ENCODE measurements around the gene GNAT1. TPM values are rescaled to one million over a fixed set of nuclear protein-coding genes. Genes with fewer than 3 reads are reported as not detected.

GNAT1 gene
- total and polyA plus RNA-seq, 2 of the 13 experiments (the other 11 are each of a cell fraction or from before 2014, with no cell fraction given) = 0.15 TPM; not detected in 1

DNA sequence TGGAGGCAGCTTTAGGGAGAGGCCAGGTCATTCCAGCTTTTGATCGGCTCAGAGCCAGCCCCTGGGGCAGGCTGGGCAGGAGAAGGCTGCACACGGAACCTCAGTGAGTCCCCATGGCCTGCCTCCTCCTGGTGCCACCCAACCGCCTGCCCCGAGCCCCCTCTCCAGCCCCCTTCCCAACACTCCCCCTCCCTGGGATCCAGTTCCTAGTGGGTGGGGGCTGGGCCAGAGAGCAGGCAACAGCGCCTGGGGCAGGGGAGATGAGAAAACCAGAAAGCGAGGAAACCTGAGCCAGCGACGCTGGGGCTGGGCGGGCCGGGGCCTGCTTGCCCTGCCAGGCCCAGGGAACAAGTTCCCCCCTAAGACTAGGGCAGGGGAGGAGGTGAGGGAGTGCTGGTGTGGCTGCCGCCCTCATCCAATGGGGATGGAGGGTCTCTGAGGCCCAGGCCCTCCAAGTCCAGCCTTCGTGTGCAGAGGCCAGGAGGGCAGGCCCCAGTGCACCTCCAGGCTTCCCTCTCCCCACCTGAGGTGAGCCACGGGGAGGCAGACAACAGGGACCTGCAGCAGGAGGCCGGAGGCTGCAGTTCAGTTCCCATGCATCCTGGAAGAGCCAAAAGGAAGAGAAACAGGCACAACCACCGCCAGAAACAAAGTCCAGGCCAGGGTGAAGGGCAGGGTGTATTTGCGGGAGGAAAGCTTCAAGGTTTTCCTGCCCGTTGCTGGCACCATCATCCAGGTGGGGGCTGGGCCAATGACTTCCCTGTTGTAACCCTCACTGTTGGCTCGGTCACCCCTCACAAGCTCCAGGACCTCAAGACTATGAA lies 40.3 kb upstream of the GNAT1 start (continued):
- TF ChIP-seq ZNF639 (CRISPR knock-in tag; conservative IDR thresholded peaks at IDR 0.05) (no peak), DBP (CRISPR knock-in tag; IDR thresholded peaks at IDR 0.05; ENCODE audit: not compliant biosample characterization) (no peak), ZNF550 (CRISPR knock-in tag; IDR thresholded peaks at IDR 0.05; ENCODE audit: borderline replicate concordance) (peak; percentile 54; the same call in 1 of the 2 replicates), PREB (CRISPR knock-in tag; IDR thresholded peaks at IDR 0.05) (no peak), ZNF256 (CRISPR knock-in tag; conservative IDR thresholded peaks at IDR 0.05) (no peak), ZNF629 (CRISPR knock-in tag; conservative IDR thresholded peaks at IDR 0.05) (0 out of 2 replicates have a peak, but pooled peaks have one; percentile 25), ZNF430 (CRISPR knock-in tag; IDR thresholded peaks at IDR 0.05) (no peak), ZSCAN25 (CRISPR knock-in tag; IDR thresholded peaks at IDR 0.05) (no peak), NBN (conservative IDR thresholded peaks at IDR 0.05) (no peak)
- TF ChIP-seq, protein P1, sequence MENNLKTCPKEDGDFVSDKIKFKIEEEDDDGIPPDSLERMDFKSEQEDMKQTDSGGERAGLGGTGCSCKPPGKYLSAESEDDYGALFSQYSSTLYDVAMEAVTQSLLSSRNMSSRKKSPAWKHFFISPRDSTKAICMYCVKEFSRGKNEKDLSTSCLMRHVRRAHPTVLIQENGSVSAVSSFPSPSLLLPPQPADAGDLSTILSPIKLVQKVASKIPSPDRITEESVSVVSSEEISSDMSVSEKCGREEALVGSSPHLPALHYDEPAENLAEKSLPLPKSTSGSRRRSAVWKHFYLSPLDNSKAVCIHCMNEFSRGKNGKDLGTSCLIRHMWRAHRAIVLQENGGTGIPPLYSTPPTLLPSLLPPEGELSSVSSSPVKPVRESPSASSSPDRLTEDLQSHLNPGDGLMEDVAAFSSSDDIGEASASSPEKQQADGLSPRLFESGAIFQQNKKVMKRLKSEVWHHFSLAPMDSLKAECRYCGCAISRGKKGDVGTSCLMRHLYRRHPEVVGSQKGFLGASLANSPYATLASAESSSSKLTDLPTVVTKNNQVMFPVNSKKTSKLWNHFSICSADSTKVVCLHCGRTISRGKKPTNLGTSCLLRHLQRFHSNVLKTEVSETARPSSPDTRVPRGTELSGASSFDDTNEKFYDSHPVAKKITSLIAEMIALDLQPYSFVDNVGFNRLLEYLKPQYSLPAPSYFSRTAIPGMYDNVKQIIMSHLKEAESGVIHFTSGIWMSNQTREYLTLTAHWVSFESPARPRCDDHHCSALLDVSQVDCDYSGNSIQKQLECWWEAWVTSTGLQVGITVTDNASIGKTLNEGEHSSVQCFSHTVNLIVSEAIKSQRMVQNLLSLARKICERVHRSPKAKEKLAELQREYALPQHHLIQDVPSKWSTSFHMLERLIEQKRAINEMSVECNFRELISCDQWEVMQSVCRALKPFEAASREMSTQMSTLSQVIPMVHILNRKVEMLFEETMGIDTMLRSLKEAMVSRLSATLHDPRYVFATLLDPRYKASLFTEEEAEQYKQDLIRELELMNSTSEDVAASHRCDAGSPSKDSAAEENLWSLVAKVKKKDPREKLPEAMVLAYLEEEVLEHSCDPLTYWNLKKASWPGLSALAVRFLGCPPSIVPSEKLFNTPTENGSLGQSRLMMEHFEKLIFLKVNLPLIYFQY (CRISPR knock-in tag; IDR thresholded peaks at IDR 0.05; ENCODE audit: borderline replicate concordance) = no peak
- TF ChIP-seq, protein P2, sequence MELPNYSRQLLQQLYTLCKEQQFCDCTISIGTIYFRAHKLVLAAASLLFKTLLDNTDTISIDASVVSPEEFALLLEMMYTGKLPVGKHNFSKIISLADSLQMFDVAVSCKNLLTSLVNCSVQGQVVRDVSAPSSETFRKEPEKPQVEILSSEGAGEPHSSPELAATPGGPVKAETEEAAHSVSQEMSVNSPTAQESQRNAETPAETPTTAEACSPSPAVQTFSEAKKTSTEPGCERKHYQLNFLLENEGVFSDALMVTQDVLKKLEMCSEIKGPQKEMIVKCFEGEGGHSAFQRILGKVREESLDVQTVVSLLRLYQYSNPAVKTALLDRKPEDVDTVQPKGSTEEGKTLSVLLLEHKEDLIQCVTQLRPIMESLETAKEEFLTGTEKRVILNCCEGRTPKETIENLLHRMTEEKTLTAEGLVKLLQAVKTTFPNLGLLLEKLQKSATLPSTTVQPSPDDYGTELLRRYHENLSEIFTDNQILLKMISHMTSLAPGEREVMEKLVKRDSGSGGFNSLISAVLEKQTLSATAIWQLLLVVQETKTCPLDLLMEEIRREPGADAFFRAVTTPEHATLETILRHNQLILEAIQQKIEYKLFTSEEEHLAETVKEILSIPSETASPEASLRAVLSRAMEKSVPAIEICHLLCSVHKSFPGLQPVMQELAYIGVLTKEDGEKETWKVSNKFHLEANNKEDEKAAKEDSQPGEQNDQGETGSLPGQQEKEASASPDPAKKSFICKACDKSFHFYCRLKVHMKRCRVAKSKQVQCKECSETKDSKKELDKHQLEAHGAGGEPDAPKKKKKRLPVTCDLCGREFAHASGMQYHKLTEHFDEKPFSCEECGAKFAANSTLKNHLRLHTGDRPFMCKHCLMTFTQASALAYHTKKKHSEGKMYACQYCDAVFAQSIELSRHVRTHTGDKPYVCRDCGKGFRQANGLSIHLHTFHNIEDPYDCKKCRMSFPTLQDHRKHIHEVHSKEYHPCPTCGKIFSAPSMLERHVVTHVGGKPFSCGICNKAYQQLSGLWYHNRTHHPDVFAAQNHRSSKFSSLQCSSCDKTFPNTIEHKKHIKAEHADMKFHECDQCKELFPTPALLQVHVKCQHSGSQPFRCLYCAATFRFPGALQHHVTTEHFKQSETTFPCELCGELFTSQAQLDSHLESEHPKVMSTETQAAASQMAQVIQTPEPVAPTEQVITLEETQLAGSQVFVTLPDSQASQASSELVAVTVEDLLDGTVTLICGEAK (IDR thresholded peaks at IDR 0.05) = no peak
- TF ChIP-seq, protein P2 (CRISPR knock-in tag; IDR thresholded peaks at IDR 0.05) = no peak

Data from HepG2 (cell line).